HepG2 (cell line): ENCODE results near the gene DDR1. TPM values are rescaled to one million over a fixed set of nuclear protein-coding genes. Genes with fewer than 3 reads are reported as not detected.
A peak's percentile ranks its signal among the peaks of the same experiment; 100 is the strongest.

Source experiments
- FIP1L1 ChIP-seq: fragments of 200-400 bp; formaldehyde crosslinking; IDR thresholded peaks from 2 replicates; pipeline ENCODE4 v1.6.1; 2018; ENCODE audit warnings: low read depth, mild to moderate bottlenecking, low read length, moderate library complexity, borderline replicate concordance; ENCODE audit not compliant: insufficient read depth
- HMG20B ChIP-seq: conservative IDR thresholded peaks from 2 replicates; pipeline ENCODE4 v1.6.1; 2016; ENCODE audit warnings: missing genetic modification reagents, missing compliant biosample characterization
- HOXA5 ChIP-seq: sonication (generic); formaldehyde crosslinking; IDR thresholded peaks from 2 replicates; pipeline ENCODE4 v1.4.0; 2020; ENCODE audit warnings: missing genetic modification reagents
- KLF9 ChIP-seq: IDR thresholded peaks from 2 replicates; pipeline ENCODE4 v1.6.1; 2016; ENCODE audit warnings: low read depth
- MED8 ChIP-seq: sonication (generic); formaldehyde crosslinking; IDR thresholded peaks from 2 replicates; pipeline ENCODE4 v1.8.1; 2023; ENCODE audit warnings: mild to moderate bottlenecking, missing genetic modification reagents; ENCODE audit not compliant: insufficient replicate concordance
- RBM22 ChIP-seq: fragments of 200-400 bp; formaldehyde crosslinking; optimal IDR thresholded peaks from 2 replicates; pipeline ENCODE3; 2017; ENCODE audit warnings: mild to moderate bottlenecking, low read length, moderate library complexity
- UBTF ChIP-seq: sonication (generic); formaldehyde crosslinking; IDR thresholded peaks from 2 replicates; pipeline ENCODE4 v1.4.0; 2020; ENCODE audit warnings: mild to moderate bottlenecking, missing genetic modification reagents
- ZNF431 ChIP-seq: sonication (generic); formaldehyde crosslinking; IDR thresholded peaks from 2 replicates; pipeline ENCODE4 v1.9.0; 2022; ENCODE audit warnings: missing genetic modification reagents, low read depth, mild to moderate bottlenecking, borderline replicate concordance
- ZNF558 ChIP-seq: sonication (generic); formaldehyde crosslinking; IDR thresholded peaks from 2 replicates; pipeline ENCODE4 v1.9.0; 2022; ENCODE audit warnings: mild to moderate bottlenecking, missing genetic modification reagents, borderline replicate concordance
- polyA plus RNA-seq, 8 experiments: library from polyadenylated mRNA; depleted of rRNA in 3 of 8; stranded (reverse) in 7 of 8; unstranded in 1 of 8; fragments of >200 nt; fragmentation: Illumina TruSeq in 4 of 8; extraction: Trizol in 4 of 8; gene quantifications; 2 replicates each; pipeline versions ENCODE4 v1.2.1 to v1.2.3, GENCODE V29; 2011 to 2016; ENCODE audit warnings: low read depth in 4 of 8, missing spikeins in 1 of 8, mixed read lengths in 1 of 8; ENCODE audit not compliant: insufficient read depth in 1 of 8
- total RNA-seq, 5 experiments: library from RNA; depleted of rRNA; stranded (reverse); fragments of >200 nt; fragmentation: Illumina TruSeq; extraction: Trizol; gene quantifications; 2 replicates each; pipeline ENCODE4 v1.2.3, GENCODE V29; 2016; ENCODE audit warnings: low read depth in 1 of 5
- TF ChIP-seq, protein P1 (sequence below), 2 experiments: fragments of 450-650 bp in 1 of 2; sonication (generic) in 1 of 2; formaldehyde crosslinking in 1 of 2; IDR thresholded peaks; 2 replicates each; pipeline versions ENCODE4 v1.6.1 to v1.8.0; 2016 to 2022; ENCODE audit warnings: antibody characterized with exemption in 1 of 2, mild to moderate bottlenecking in 1 of 2, missing genetic modification reagents in 1 of 2
- TF ChIP-seq, protein P2 (sequence below): sonication (generic); formaldehyde crosslinking; IDR thresholded peaks from 2 replicates; pipeline ENCODE4 v1.5.0; 2020; ENCODE audit warnings: mild to moderate bottlenecking, missing genetic modification reagents
- TF ChIP-seq, protein P3 (sequence below): sonication (generic); formaldehyde crosslinking; IDR thresholded peaks from 2 replicates; pipeline ENCODE4 v1.8.0; 2022; ENCODE audit warnings: mild to moderate bottlenecking, missing genetic modification reagents, moderate library complexity

Gene DDR1
- total and polyA plus RNA-seq, 2 of the 13 experiments (the other 11 are each of a cell fraction or from before 2014, with no cell fraction given), result 16.7 to 20.2 TPM

GRCh38 chr6:30914076-30914853, 29.9 kb downstream of the DDR1 start, which contains the start of gene VARS2 (continued):
- TF ChIP-seq, protein P1, sequence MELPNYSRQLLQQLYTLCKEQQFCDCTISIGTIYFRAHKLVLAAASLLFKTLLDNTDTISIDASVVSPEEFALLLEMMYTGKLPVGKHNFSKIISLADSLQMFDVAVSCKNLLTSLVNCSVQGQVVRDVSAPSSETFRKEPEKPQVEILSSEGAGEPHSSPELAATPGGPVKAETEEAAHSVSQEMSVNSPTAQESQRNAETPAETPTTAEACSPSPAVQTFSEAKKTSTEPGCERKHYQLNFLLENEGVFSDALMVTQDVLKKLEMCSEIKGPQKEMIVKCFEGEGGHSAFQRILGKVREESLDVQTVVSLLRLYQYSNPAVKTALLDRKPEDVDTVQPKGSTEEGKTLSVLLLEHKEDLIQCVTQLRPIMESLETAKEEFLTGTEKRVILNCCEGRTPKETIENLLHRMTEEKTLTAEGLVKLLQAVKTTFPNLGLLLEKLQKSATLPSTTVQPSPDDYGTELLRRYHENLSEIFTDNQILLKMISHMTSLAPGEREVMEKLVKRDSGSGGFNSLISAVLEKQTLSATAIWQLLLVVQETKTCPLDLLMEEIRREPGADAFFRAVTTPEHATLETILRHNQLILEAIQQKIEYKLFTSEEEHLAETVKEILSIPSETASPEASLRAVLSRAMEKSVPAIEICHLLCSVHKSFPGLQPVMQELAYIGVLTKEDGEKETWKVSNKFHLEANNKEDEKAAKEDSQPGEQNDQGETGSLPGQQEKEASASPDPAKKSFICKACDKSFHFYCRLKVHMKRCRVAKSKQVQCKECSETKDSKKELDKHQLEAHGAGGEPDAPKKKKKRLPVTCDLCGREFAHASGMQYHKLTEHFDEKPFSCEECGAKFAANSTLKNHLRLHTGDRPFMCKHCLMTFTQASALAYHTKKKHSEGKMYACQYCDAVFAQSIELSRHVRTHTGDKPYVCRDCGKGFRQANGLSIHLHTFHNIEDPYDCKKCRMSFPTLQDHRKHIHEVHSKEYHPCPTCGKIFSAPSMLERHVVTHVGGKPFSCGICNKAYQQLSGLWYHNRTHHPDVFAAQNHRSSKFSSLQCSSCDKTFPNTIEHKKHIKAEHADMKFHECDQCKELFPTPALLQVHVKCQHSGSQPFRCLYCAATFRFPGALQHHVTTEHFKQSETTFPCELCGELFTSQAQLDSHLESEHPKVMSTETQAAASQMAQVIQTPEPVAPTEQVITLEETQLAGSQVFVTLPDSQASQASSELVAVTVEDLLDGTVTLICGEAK (IDR thresholded peaks at IDR 0.05), result no peak
- TF ChIP-seq, protein P1 (CRISPR knock-in tag; IDR thresholded peaks at IDR 0.05), result peak; percentile 96
- peak; percentile 42 for TF ChIP-seq HMG20B (CRISPR knock-in tag)
- peak; percentile 46; the same call in 1 of the 2 replicates for TF ChIP-seq FIP1L1
- TF ChIP-seq HOXA5 (CRISPR knock-in tag), result peak; percentile 92
- TF ChIP-seq ZNF431 (CRISPR knock-in tag), result peak; percentile 67
- TF ChIP-seq, protein P2, sequence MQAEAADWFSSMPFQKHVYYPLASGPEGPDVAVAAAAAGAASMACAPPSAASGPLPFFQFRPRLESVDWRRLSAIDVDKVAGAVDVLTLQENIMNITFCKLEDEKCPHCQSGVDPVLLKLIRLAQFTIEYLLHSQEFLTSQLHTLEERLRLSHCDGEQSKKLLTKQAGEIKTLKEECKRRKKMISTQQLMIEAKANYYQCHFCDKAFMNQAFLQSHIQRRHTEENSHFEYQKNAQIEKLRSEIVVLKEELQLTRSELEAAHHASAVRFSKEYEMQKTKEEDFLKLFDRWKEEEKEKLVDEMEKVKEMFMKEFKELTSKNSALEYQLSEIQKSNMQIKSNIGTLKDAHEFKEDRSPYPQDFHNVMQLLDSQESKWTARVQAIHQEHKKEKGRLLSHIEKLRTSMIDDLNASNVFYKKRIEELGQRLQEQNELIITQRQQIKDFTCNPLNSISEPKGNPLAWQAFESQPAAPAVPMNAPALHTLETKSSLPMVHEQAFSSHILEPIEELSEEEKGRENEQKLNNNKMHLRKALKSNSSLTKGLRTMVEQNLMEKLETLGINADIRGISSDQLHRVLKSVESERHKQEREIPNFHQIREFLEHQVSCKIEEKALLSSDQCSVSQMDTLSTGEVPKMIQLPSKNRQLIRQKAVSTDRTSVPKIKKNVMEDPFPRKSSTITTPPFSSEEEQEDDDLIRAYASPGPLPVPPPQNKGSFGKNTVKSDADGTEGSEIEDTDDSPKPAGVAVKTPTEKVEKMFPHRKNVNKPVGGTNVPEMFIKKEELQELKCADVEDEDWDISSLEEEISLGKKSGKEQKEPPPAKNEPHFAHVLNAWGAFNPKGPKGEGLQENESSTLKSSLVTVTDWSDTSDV (CRISPR knock-in tag), result peak; percentile 80; the same call in 1 of the 2 replicates
- peak; percentile 75 for TF ChIP-seq RBM22
- TF ChIP-seq ZNF558 (CRISPR knock-in tag), result no peak; the same call in 1 of the 2 replicates
- 0 out of 2 replicates have a peak, but pooled peaks have one; percentile 52 for TF ChIP-seq KLF9 (CRISPR knock-in tag)
- peak; percentile 92 for TF ChIP-seq MED8 (CRISPR knock-in tag)
- TF ChIP-seq UBTF (CRISPR knock-in tag), result peak; percentile 99
- TF ChIP-seq, protein P3, sequence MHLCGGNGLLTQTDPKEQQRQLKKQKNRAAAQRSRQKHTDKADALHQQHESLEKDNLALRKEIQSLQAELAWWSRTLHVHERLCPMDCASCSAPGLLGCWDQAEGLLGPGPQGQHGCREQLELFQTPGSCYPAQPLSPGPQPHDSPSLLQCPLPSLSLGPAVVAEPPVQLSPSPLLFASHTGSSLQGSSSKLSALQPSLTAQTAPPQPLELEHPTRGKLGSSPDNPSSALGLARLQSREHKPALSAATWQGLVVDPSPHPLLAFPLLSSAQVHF (CRISPR knock-in tag), result peak; percentile 96
